ENCODE data around the gene RIPK4.

RIPK4 gene

GRCh38 chr21:41752231-41752681 lies 14.6 kb downstream of the RIPK4 start:
- DNase-seq, result no peak

- no peak for DNase-seq
Measured at GRCh38 chr21:41751611-41752011, 15.2 kb downstream of the RIPK4 start.

GRCh38 chr21:41750532-41751151 lies 16.2 kb downstream of the RIPK4 start:
- no peak for DNase-seq

- DNase-seq, result no peak
Measured at GRCh38 chr21:41750051-41750450, 16.8 kb downstream of the RIPK4 start.

- no peak for DNase-seq
Measured at GRCh38 chr21:41749286-41749685, 17.6 kb downstream of the RIPK4 start.

GRCh38 chr21:41747943-41748738 lies 18.7 kb downstream of the RIPK4 start:
- DNase-seq, result no peak

GRCh38 chr21:41746744-41747006 lies 20.2 kb downstream of the RIPK4 start:
- no peak for DNase-seq

- no peak for DNase-seq
Measured at GRCh38 chr21:41745971-41746743, 20.7 kb downstream of the RIPK4 start.

- DNase-seq, result no peak
Measured at GRCh38 chr21:41745026-41745820, 21.6 kb downstream of the RIPK4 start.

GRCh38 chr21:41744028-41744930 lies 22.6 kb downstream of the RIPK4 start:
- DNase-seq, result no peak

GRCh38 chr21:41743321-41744027 lies 23.4 kb downstream of the RIPK4 start:
- DNase-seq, result no peak

- no peak for DNase-seq
Measured at GRCh38 chr21:41742073-41742875, 24.6 kb downstream of the RIPK4 start.

GRCh38 chr21:41741253-41742072 lies 25.4 kb downstream of the RIPK4 start:
- no peak for DNase-seq

GRCh38 chr21:41740604-41741252 lies 26.1 kb downstream of the RIPK4 start:
- no peak for DNase-seq

- no peak for DNase-seq
Measured at GRCh38 chr21:41739936-41740335, 26.9 kb downstream of the RIPK4 start.

GRCh38 chr21:41739011-41739410 lies 27.8 kb downstream of the RIPK4 start:
- DNase-seq, result no peak

- DNase-seq, result no peak
Measured at GRCh38 chr21:41737651-41738324, 29.1 kb downstream of the RIPK4 start.

GRCh38 chr21:41736423-41736822 lies 30.4 kb downstream of the RIPK4 start:
- DNase-seq, result no peak
